Suprapubic skin (tissue), 3 donors: ENCODE results near the gene GBF1.

Experiments used
- CTCF ChIP-seq, 2 donors: fragments of 200-600 bp in 1 of 2; fragments of 450-650 bp in 1 of 2; sonication (generic) in 1 of 2; IDR thresholded peaks; one replicate each; pipeline ENCODE4 v1.5.1; 2016 to 2019; ENCODE audit warnings: antibody characterized with exemption in 2 of 2, mild to moderate bottlenecking in 1 of 2, moderate library complexity in 1 of 2
- POLR2A ChIP-seq, 2 donors: fragments of 450-650 bp; IDR thresholded peaks; one replicate each; pipeline ENCODE4 v1.6.1; 2017; ENCODE audit warnings: antibody characterized with exemption in 2 of 2, mild to moderate bottlenecking in 2 of 2, moderate library complexity in 2 of 2

GRCh38 chr10:102284531-102284930 is 39.2 kb downstream of the GBF1 start:
- TF ChIP-seq CTCF (IDR thresholded peaks at IDR 0.05) = no peak
- no peak for TF ChIP-seq POLR2A (IDR thresholded peaks at IDR 0.05)
